Measurements from ENCODE around the gene PIP5K1B. TPM values are rescaled to one million over a fixed set of nuclear protein-coding genes. Genes with fewer than 3 reads are reported as not detected.

The PIP5K1B gene
- total RNA-seq, 1 donor from 2014 or later = 1.3 TPM

GRCh38 chr9:68852941-68853340 lies 147.9 kb downstream of the PIP5K1B start:
- DNase-seq (ENCODE audit: low read depth) (no peak), FAIRE-seq (no peak)
- no peak overlapping the region for H3K9ac ChIP-seq (ENCODE audit: low read length)
- no peaks in the 10 kb centered on the region for H3K27me3 ChIP-seq (ENCODE audit: insufficient read depth, low read length)
- H3K27ac Mint-ChIP-seq (ENCODE audit: unreplicated experiment) = no peak overlapping the region
- H2AFZ ChIP-seq (ENCODE audit: low read depth, low read length) = no peak overlapping the region
- H3K27me3 Mint-ChIP-seq (ENCODE audit: low read depth, unreplicated experiment) = peaks cover 7% of the 10 kb centered on the region
- no peaks in the 10 kb centered on the region for H3K36me3 Mint-ChIP-seq (ENCODE audit: low read depth, unreplicated experiment)
- H4K20me1 ChIP-seq (ENCODE audit: insufficient read depth, low read length) = no peaks in the 10 kb centered on the region
- no peaks in the 10 kb centered on the region for H3K4me1 ChIP-seq (ENCODE audit: insufficient read depth, low read length)
- no peak overlapping the region for H3K4me3 ChIP-seq (ENCODE audit: insufficient read depth, low read depth, low read length)
- no peaks in the 10 kb centered on the region for H3K36me3 ChIP-seq (ENCODE audit: insufficient read depth, low read length)
- H3K9me3 Mint-ChIP-seq (ENCODE audit: unreplicated experiment) = no peaks in the 10 kb centered on the region
- no peak overlapping the region for H3K27ac ChIP-seq (ENCODE audit: low read depth, low read length)
- no peak overlapping the region for H3K4me3 Mint-ChIP-seq (ENCODE audit: unreplicated experiment)
- no peak for TF ChIP-seq EZH2 (IDR thresholded peaks at IDR 0.05; ENCODE audit: insufficient read depth, low read length)
- TF ChIP-seq CTCF (IDR thresholded peaks at IDR 0.05; ENCODE audit: insufficient read depth, low read depth, low read length) = no peak
- no peaks in the 10 kb centered on the region for H3K79me2 ChIP-seq (ENCODE audit: insufficient read depth, low read length)
- H3K4me2 ChIP-seq (ENCODE audit: low read length) = no peak overlapping the region
- peaks cover 2% of the 10 kb centered on the region for H3K4me1 Mint-ChIP-seq (ENCODE audit: low read depth, unreplicated experiment)
- H3K9me3 ChIP-seq (ENCODE audit: insufficient read depth, low read depth, low read length) = no peaks in the 10 kb centered on the region

GRCh38 chr9:68859347-68859746 lies 154.3 kb downstream of the PIP5K1B start:
- peaks cover 15% of the 10 kb centered on the region for H3K27me3 Mint-ChIP-seq (ENCODE audit: low read depth, unreplicated experiment)
- H3K27me3 ChIP-seq (ENCODE audit: insufficient read depth, low read length) = no peaks in the 10 kb centered on the region
- H3K4me3 ChIP-seq (ENCODE audit: insufficient read depth, low read depth, low read length) = no peak overlapping the region
- no peak overlapping the region for H3K27ac Mint-ChIP-seq (ENCODE audit: unreplicated experiment)
- TF ChIP-seq CTCF (IDR thresholded peaks at IDR 0.05; ENCODE audit: insufficient read depth, low read depth, low read length) (no peak), EZH2 (IDR thresholded peaks at IDR 0.05; ENCODE audit: insufficient read depth, low read length) (no peak)
- H3K4me1 ChIP-seq (ENCODE audit: insufficient read depth, low read length) = no peaks in the 10 kb centered on the region
- H3K36me3 Mint-ChIP-seq (ENCODE audit: low read depth, unreplicated experiment) = no peaks in the 10 kb centered on the region
- H3K4me2 ChIP-seq (ENCODE audit: low read length) = no peak overlapping the region
- no peak overlapping the region for H2AFZ ChIP-seq (ENCODE audit: low read depth, low read length)
- H3K9ac ChIP-seq (ENCODE audit: low read length) = no peak overlapping the region
- no peaks in the 10 kb centered on the region for H3K4me1 Mint-ChIP-seq (ENCODE audit: low read depth, unreplicated experiment)
- no peak for DNase-seq (ENCODE audit: low read depth)
- H4K20me1 ChIP-seq (ENCODE audit: insufficient read depth, low read length) = no peaks in the 10 kb centered on the region
- no peaks in the 10 kb centered on the region for H3K79me2 ChIP-seq (ENCODE audit: insufficient read depth, low read length)
- FAIRE-seq = no peak
- no peaks in the 10 kb centered on the region for H3K36me3 ChIP-seq (ENCODE audit: insufficient read depth, low read length)
- H3K4me3 Mint-ChIP-seq (ENCODE audit: unreplicated experiment) = no peak overlapping the region
- H3K27ac ChIP-seq (ENCODE audit: low read depth, low read length) = no peak overlapping the region
- H3K9me3 Mint-ChIP-seq (ENCODE audit: unreplicated experiment) = no peaks in the 10 kb centered on the region
- H3K9me3 ChIP-seq (ENCODE audit: insufficient read depth, low read depth, low read length) = no peaks in the 10 kb centered on the region

- no peak for TF ChIP-seq EZH2 (IDR thresholded peaks at IDR 0.05; ENCODE audit: insufficient read depth, low read length)
- no peak for TF ChIP-seq CTCF (IDR thresholded peaks at IDR 0.05; ENCODE audit: insufficient read depth, low read depth, low read length)
- H3K4me3 ChIP-seq (ENCODE audit: insufficient read depth, low read depth, low read length) = no peak overlapping the region
- no peak for DNase-seq (ENCODE audit: low read depth)
- no peaks in the 10 kb centered on the region for H3K27me3 ChIP-seq (ENCODE audit: insufficient read depth, low read length)
- H3K27ac ChIP-seq (ENCODE audit: low read depth, low read length) = no peak overlapping the region
- no peak overlapping the region for H2AFZ ChIP-seq (ENCODE audit: low read depth, low read length)
- H3K27me3 Mint-ChIP-seq (ENCODE audit: low read depth, unreplicated experiment) = peaks cover 11% of the 10 kb centered on the region
- H3K4me1 Mint-ChIP-seq (ENCODE audit: low read depth, unreplicated experiment) = no peaks in the 10 kb centered on the region
- H3K9me3 ChIP-seq (ENCODE audit: insufficient read depth, low read depth, low read length) = no peaks in the 10 kb centered on the region
- no peak overlapping the region for H3K9ac ChIP-seq (ENCODE audit: low read length)
- H3K4me2 ChIP-seq (ENCODE audit: low read length) = no peak overlapping the region
- no peak overlapping the region for H3K4me3 Mint-ChIP-seq (ENCODE audit: unreplicated experiment)
- H3K9me3 Mint-ChIP-seq (ENCODE audit: unreplicated experiment) = no peaks in the 10 kb centered on the region
- no peaks in the 10 kb centered on the region for H3K79me2 ChIP-seq (ENCODE audit: insufficient read depth, low read length)
- no peak for FAIRE-seq
- H4K20me1 ChIP-seq (ENCODE audit: insufficient read depth, low read length) = no peaks in the 10 kb centered on the region
- no peaks in the 10 kb centered on the region for H3K36me3 ChIP-seq (ENCODE audit: insufficient read depth, low read length)
- no peaks in the 10 kb centered on the region for H3K36me3 Mint-ChIP-seq (ENCODE audit: low read depth, unreplicated experiment)
- H3K4me1 ChIP-seq (ENCODE audit: insufficient read depth, low read length) = no peaks in the 10 kb centered on the region
- no peak overlapping the region for H3K27ac Mint-ChIP-seq (ENCODE audit: unreplicated experiment)
These were observed 155.4 kb downstream of the PIP5K1B start for GRCh38 chr9:68860419-68860818.

All from astrocyte (in vitro differentiated cells and primary cell).